Uterus (tissue), 2 donors: ENCODE data around the gene MCTS1.

Experiments
- POLR2A ChIP-seq, 2 donors: fragments of 450-650 bp; IDR thresholded peaks; one replicate each; pipeline ENCODE4 v1.6.1; 2016; ENCODE audit warnings: antibody characterized with exemption in 2 of 2, mild to moderate bottlenecking in 1 of 2, moderate library complexity in 1 of 2
- TF ChIP-seq, protein P1 (sequence below), 4 experiments: fragments of 200-600 bp in 2 of 4; fragments of 450-650 bp in 2 of 4; sonication (generic) in 2 of 4; IDR thresholded peaks; one replicate each; pipeline ENCODE4 v1.5.1; 2016 to 2019; ENCODE audit warnings: antibody characterized with exemption in 4 of 4, mild to moderate bottlenecking in 2 of 4, moderate library complexity in 1 of 4

DNA sequence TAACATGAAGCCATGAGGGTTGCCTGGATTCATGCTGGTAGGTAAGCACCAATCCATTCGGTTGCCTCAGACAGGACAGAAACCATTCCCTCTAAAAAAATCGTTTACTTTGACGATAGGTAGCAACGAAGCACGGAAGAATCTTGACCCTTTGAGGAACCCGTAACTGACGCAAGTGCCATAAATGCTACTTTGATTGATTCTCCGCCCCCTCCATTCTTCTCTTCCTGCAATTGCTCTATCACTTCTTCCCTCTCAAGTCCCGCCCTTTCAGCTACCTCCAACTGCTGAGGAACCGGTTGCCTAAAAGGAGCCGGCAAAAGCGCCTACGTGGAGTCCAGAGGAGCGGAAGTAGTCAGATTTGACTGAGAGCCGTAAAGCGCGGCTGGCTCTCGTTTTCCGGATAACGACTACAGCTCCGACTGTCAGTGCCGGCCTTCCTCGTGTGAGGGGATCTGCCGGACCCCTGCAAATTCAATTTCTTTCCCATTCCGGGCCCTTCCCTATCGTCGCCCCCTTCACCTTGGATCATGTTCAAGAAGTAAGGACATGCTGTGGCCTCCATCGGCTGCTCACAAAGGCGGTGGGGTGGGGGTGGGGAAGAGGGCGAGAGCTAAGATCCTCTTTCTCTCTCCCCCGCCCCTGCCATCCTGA is at the start of gene MCTS1:
- TF ChIP-seq, protein P1, sequence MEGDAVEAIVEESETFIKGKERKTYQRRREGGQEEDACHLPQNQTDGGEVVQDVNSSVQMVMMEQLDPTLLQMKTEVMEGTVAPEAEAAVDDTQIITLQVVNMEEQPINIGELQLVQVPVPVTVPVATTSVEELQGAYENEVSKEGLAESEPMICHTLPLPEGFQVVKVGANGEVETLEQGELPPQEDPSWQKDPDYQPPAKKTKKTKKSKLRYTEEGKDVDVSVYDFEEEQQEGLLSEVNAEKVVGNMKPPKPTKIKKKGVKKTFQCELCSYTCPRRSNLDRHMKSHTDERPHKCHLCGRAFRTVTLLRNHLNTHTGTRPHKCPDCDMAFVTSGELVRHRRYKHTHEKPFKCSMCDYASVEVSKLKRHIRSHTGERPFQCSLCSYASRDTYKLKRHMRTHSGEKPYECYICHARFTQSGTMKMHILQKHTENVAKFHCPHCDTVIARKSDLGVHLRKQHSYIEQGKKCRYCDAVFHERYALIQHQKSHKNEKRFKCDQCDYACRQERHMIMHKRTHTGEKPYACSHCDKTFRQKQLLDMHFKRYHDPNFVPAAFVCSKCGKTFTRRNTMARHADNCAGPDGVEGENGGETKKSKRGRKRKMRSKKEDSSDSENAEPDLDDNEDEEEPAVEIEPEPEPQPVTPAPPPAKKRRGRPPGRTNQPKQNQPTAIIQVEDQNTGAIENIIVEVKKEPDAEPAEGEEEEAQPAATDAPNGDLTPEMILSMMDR (IDR thresholded peaks at IDR 0.05), result no peak
- peak in 1 of 2 donors; percentile 50 for TF ChIP-seq POLR2A (IDR thresholded peaks at IDR 0.05)
